Measurements from ENCODE around the gene ONECUT3. TPM values are rescaled to one million over a fixed set of nuclear protein-coding genes. Genes with fewer than 3 reads are reported as not detected.

ONECUT3 gene
- total RNA-seq, 1 donor from 2014 or later, result 0.09 TPM

DNA sequence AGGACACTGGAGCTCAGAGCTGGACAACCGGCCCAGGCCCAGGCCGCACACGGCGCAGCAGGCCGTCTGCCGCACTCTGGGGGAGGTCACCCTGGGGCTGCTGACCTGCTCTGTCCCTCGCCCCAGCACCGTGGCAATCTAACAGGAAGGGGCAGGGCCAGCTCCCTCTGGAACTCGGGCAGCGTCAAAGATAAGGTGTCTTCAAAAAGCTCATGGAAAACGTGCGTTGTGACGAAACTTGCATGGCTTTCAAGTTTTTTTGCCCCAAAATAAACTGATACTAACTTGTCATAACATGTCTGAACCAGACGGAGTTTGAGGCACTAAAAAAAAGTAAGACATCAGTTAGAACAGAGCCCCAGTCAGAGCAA lies 70.9 kb downstream of the ONECUT3 start:
- TF ChIP-seq CTCF (IDR thresholded peaks at IDR 0.05) (no peak), EZH2phosphoT487 (IDR thresholded peaks at IDR 0.05) (no peak), EZH2 (IDR thresholded peaks at IDR 0.05) (no peak)
- Mint-ChIP-seq H3K4me3 (no peak overlapping the region), H3K36me3 (peaks cover 9% of the 10 kb centered on the region), H3K4me1 (no peaks in the 10 kb centered on the region), H3K9me3 (no peaks in the 10 kb centered on the region), H3K27ac (no peak overlapping the region), H3K27me3 (ENCODE audit: insufficient read depth, low read depth) (peaks cover 3% of the 10 kb centered on the region)
- peaks cover 28% of the 10 kb centered on the region for H4K20me1 ChIP-seq (ENCODE audit: low read depth)
- H3K79me2 ChIP-seq (ENCODE audit: low read depth), result no peaks in the 10 kb centered on the region
- H3K4me1 ChIP-seq, result peaks cover 14% of the 10 kb centered on the region
- H2AFZ ChIP-seq (replicated peaks), result no peak overlapping the region
- no peak overlapping the region for H3K4me3 ChIP-seq
- H3K27ac ChIP-seq, result no peak overlapping the region
- peaks cover 4% of the 10 kb centered on the region for H3F3A ChIP-seq (ENCODE audit: low read depth)
- no peak overlapping the region for H3K4me2 ChIP-seq
- no peak overlapping the region for H3K9ac ChIP-seq
- DNase-seq (ENCODE audit: low spot score), result no peak
- no peaks in the 10 kb centered on the region for H3K9me3 ChIP-seq (ENCODE audit: low read depth)
- no peaks in the 10 kb centered on the region for H3K36me3 ChIP-seq
- H3K27me3 ChIP-seq, result no peaks in the 10 kb centered on the region

- Histone ChIP-seq H3K9ac (no peak overlapping the region), H3K4me3 (no peak overlapping the region), H3F3A (ENCODE audit: low read depth) (peaks cover 4% of the 10 kb centered on the region), H3K9me3 (ENCODE audit: low read depth) (no peaks in the 10 kb centered on the region), H3K4me2 (no peak overlapping the region), H4K20me1 (ENCODE audit: low read depth) (peaks cover 28% of the 10 kb centered on the region), H2AFZ (replicated peaks) (no peak overlapping the region), H3K27me3 (no peaks in the 10 kb centered on the region), H3K4me1 (peaks cover 14% of the 10 kb centered on the region), H3K27ac (no peak overlapping the region), H3K36me3 (no peaks in the 10 kb centered on the region), H3K79me2 (ENCODE audit: low read depth) (peaks cover 14% of the 10 kb centered on the region)
- Mint-ChIP-seq H3K27me3 (ENCODE audit: insufficient read depth, low read depth) (peaks cover 3% of the 10 kb centered on the region), H3K4me3 (no peak overlapping the region), H3K27ac (no peak overlapping the region), H3K4me1 (no peaks in the 10 kb centered on the region), H3K9me3 (no peaks in the 10 kb centered on the region), H3K36me3 (peaks cover 5% of the 10 kb centered on the region)
- TF ChIP-seq EZH2 (IDR thresholded peaks at IDR 0.05), result no peak
- peak; percentile 96 for TF ChIP-seq CTCF (IDR thresholded peaks at IDR 0.05)
- DNase-seq (ENCODE audit: low spot score), result peak; percentile 89
Observed at GRCh38 chr19:1825909-1826556, 72.7 kb downstream of the ONECUT3 start.

- H3K27ac ChIP-seq, result peak overlapping the region; percentile 79
- H3K27me3 ChIP-seq, result no peaks in the 10 kb centered on the region
- H3K36me3 ChIP-seq, result no peaks in the 10 kb centered on the region
- peaks cover 29% of the 10 kb centered on the region for H4K20me1 ChIP-seq (ENCODE audit: low read depth)
- H3K9ac ChIP-seq, result no peak overlapping the region
- DNase-seq (ENCODE audit: low spot score), result peak; percentile 37
- Mint-ChIP-seq H3K27ac (no peak overlapping the region), H3K4me1 (peaks cover 1% of the 10 kb centered on the region), H3K4me3 (no peak overlapping the region), H3K27me3 (ENCODE audit: insufficient read depth, low read depth) (peaks cover 3% of the 10 kb centered on the region), H3K9me3 (no peaks in the 10 kb centered on the region), H3K36me3 (peaks cover 5% of the 10 kb centered on the region)
- no peaks in the 10 kb centered on the region for H3K9me3 ChIP-seq (ENCODE audit: low read depth)
- no peak overlapping the region for H3K4me3 ChIP-seq
- peaks cover 4% of the 10 kb centered on the region for H3F3A ChIP-seq (ENCODE audit: low read depth)
- no peak overlapping the region for H3K4me2 ChIP-seq
- peaks cover 14% of the 10 kb centered on the region for H3K4me1 ChIP-seq
- TF ChIP-seq CTCF (IDR thresholded peaks at IDR 0.05), result no peak
- TF ChIP-seq EZH2 (IDR thresholded peaks at IDR 0.05), result no peak
- TF ChIP-seq EZH2phosphoT487 (IDR thresholded peaks at IDR 0.05), result no peak
- no peak overlapping the region for H2AFZ ChIP-seq (replicated peaks)
- H3K79me2 ChIP-seq (ENCODE audit: low read depth), result peaks cover 15% of the 10 kb centered on the region
Observed at GRCh38 chr19:1826557-1827521, 73.5 kb downstream of the ONECUT3 start.
